ENCODE results near the gene SMARCE1. TPM values are rescaled to one million over a fixed set of nuclear protein-coding genes. Genes with fewer than 3 reads are reported as not detected.

The SMARCE1 gene
- total RNA-seq, 1 donor from 2014 or later = 195 TPM

DNA sequence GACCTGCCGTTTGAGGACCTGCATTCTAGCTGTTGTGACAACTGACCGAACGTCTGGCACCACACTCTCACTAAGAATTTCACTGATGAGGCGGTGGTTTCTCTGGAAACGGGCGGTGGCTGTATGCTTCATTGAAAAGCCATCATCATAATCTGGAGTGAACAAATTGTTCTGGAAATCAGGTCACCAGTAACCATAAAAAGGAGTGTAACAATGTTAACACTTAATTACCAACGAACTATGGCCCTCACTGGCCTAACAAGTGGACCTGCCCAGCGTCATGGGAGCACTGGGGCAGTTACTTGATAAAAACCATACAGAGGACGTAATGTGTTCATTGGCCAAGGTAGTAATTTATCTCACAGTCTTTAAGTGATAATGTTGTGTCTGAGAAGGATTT is 15.4 kb downstream of the SMARCE1 start:
- H3K27me3 Mint-ChIP-seq = no peaks in the 10 kb centered on the region
- H3K36me3 Mint-ChIP-seq (ENCODE audit: insufficient read depth) = peaks cover 36% of the 10 kb centered on the region
- H3K27ac Mint-ChIP-seq = no peak overlapping the region
- no peak for DNase-seq (ENCODE audit: low spot score, unreplicated experiment)
- no peak overlapping the region for H3K4me3 Mint-ChIP-seq (ENCODE audit: low read depth)
- TF ChIP-seq, protein P1, sequence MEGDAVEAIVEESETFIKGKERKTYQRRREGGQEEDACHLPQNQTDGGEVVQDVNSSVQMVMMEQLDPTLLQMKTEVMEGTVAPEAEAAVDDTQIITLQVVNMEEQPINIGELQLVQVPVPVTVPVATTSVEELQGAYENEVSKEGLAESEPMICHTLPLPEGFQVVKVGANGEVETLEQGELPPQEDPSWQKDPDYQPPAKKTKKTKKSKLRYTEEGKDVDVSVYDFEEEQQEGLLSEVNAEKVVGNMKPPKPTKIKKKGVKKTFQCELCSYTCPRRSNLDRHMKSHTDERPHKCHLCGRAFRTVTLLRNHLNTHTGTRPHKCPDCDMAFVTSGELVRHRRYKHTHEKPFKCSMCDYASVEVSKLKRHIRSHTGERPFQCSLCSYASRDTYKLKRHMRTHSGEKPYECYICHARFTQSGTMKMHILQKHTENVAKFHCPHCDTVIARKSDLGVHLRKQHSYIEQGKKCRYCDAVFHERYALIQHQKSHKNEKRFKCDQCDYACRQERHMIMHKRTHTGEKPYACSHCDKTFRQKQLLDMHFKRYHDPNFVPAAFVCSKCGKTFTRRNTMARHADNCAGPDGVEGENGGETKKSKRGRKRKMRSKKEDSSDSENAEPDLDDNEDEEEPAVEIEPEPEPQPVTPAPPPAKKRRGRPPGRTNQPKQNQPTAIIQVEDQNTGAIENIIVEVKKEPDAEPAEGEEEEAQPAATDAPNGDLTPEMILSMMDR (IDR thresholded peaks at IDR 0.05; ENCODE audit: unreplicated experiment) = no peak
- no peaks in the 10 kb centered on the region for H3K9me3 Mint-ChIP-seq (ENCODE audit: low read depth)
- H3K4me1 Mint-ChIP-seq (ENCODE audit: low read depth) = no peaks in the 10 kb centered on the region

DNA sequence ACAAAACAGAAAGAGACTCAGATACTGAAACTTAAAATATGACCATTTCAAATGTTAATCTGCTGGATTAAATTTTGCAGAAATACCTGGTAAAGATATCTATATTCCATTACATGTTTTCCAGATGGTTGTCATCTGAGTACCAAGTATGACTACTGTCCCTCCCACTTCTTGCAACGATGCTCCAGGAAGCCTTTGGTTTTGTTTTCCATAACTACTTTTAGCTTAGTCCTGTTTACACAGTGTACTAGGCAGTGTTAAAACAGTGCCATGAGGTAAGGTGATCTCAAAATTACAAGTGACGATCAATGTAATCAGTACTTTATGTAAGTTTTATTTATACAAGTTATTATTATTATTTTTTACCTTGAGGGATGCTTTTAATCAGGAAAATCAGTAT is 17.8 kb downstream of the SMARCE1 start:
- no peaks in the 10 kb centered on the region for H3K27me3 Mint-ChIP-seq
- no peaks in the 10 kb centered on the region for H3K4me1 Mint-ChIP-seq (ENCODE audit: low read depth)
- H3K27ac Mint-ChIP-seq = no peak overlapping the region
- TF ChIP-seq, protein P1 (IDR thresholded peaks at IDR 0.05; ENCODE audit: unreplicated experiment) = no peak
- H3K9me3 Mint-ChIP-seq (ENCODE audit: low read depth) = no peaks in the 10 kb centered on the region
- DNase-seq (ENCODE audit: low spot score, unreplicated experiment) = no peak
- H3K36me3 Mint-ChIP-seq (ENCODE audit: insufficient read depth) = peaks cover 22% of the 10 kb centered on the region
- no peak overlapping the region for H3K4me3 Mint-ChIP-seq (ENCODE audit: low read depth)

DNA sequence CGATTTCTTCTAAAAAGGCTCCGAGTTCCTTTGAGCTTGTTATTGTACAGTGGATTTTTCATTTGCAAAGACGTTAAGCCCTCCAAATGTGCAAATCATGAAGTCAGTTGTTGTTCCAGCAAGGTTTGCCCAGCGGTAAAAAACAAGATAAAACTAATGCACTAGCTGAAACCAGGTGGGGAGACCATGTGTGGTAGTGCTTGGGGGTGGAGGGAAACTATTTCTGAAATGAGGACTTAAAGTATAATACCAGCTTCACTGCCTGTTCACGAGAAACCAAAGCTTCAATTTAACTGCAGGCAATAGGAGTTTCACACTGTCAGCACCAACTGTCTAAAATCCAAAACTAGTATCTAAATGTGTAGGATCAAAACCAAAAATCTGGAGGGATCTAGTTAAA is 22.3 kb downstream of the SMARCE1 start:
- H3K4me1 Mint-ChIP-seq (ENCODE audit: low read depth) = no peaks in the 10 kb centered on the region
- H3K9me3 Mint-ChIP-seq (ENCODE audit: low read depth) = no peaks in the 10 kb centered on the region
- no peak for DNase-seq (ENCODE audit: low spot score, unreplicated experiment)
- peaks cover under 1% of the 10 kb centered on the region for H3K27me3 Mint-ChIP-seq
- no peak overlapping the region for H3K4me3 Mint-ChIP-seq (ENCODE audit: low read depth)
- H3K27ac Mint-ChIP-seq = no peak overlapping the region
- peaks cover 9% of the 10 kb centered on the region for H3K36me3 Mint-ChIP-seq (ENCODE audit: insufficient read depth)
- TF ChIP-seq, protein P1 (IDR thresholded peaks at IDR 0.05; ENCODE audit: unreplicated experiment) = no peak

DNA sequence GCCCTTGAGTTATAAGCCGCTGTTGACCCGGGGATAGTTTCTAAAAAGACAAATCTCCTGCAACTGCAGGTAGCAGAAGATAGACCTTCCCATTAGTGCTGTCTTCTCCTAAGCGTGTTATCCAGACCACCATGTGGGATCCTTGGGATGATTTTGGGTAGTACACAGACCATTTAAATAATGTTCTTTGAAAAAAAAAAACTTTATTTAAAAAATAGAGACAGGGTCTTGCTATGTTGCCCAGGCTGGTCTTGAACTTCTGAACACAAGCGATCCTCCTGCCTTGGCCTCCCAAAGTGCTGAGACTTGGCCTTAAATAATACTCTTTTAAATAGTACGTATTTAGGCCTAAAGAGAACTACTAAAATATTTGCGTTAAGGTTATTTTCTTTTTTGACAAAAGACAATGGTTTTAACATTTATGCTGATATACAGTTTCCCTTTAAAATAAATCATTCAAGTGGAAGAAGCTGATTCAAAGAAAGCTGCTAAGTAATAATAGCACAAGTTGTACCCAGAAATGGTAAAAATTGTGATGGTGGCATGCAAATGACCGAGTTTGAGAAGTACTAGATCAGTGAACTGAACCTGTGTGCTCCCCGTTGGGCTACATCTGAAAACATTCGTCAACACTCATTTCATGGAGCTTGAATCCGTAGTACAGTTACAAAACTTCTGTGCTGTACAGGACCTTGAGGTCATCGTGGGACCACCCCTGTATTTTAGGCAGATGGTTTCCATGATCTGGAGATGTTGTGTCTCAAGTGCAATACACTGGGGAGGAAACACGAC is 24.0 kb downstream of the SMARCE1 start:
- peaks cover 4% of the 10 kb centered on the region for H3K4me1 Mint-ChIP-seq (ENCODE audit: low read depth)
- no peak overlapping the region for H3K27ac Mint-ChIP-seq
- no peak overlapping the region for H3K4me3 Mint-ChIP-seq (ENCODE audit: low read depth)
- H3K9me3 Mint-ChIP-seq (ENCODE audit: low read depth) = no peaks in the 10 kb centered on the region
- H3K27me3 Mint-ChIP-seq = peaks cover 7% of the 10 kb centered on the region
- DNase-seq (ENCODE audit: low spot score, unreplicated experiment) = no peak
- peaks cover 4% of the 10 kb centered on the region for H3K36me3 Mint-ChIP-seq (ENCODE audit: insufficient read depth)
- TF ChIP-seq, protein P1 (IDR thresholded peaks at IDR 0.05; ENCODE audit: unreplicated experiment) = no peak

DNA sequence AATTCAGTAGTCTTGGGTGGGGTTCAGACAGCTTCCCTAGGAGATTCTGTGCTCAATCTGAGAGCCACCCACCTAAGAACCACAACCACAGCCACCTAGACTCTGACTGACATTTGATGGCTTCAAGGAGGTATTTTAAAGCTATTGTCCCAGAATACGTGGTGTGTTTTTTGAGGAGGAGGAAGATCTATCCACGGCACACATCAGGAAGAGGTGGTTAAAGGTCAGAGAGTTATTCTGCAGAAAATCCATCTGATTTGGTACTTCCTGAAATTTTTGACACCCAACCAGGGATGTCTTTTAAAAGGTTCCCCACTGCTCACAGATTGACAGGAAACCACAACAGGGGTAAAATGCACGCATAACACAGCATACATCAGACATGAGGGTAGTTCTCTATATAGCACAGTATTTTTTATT is 25.1 kb downstream of the SMARCE1 start:
- TF ChIP-seq, protein P1 (IDR thresholded peaks at IDR 0.05; ENCODE audit: unreplicated experiment) = no peak
- H3K36me3 Mint-ChIP-seq (ENCODE audit: insufficient read depth) = no peaks in the 10 kb centered on the region
- H3K27ac Mint-ChIP-seq = no peak overlapping the region
- DNase-seq (ENCODE audit: low spot score, unreplicated experiment) = no peak
- H3K4me1 Mint-ChIP-seq (ENCODE audit: low read depth) = peaks cover 4% of the 10 kb centered on the region
- H3K9me3 Mint-ChIP-seq (ENCODE audit: low read depth) = no peaks in the 10 kb centered on the region
- peaks cover 9% of the 10 kb centered on the region for H3K27me3 Mint-ChIP-seq
- H3K4me3 Mint-ChIP-seq (ENCODE audit: low read depth) = no peak overlapping the region
